ENCODE measurements around the gene SMIM33. TPM values are rescaled to one million over a fixed set of nuclear protein-coding genes. Genes with fewer than 3 reads are reported as not detected.

SMIM33 gene
- total and polyA plus RNA-seq, 10 of the 15 experiments (the other 5 are each of a cell fraction or from before 2014, with no cell fraction given) = 0.03 to 0.25 (median 0.07) TPM; not detected in 4

DNA sequence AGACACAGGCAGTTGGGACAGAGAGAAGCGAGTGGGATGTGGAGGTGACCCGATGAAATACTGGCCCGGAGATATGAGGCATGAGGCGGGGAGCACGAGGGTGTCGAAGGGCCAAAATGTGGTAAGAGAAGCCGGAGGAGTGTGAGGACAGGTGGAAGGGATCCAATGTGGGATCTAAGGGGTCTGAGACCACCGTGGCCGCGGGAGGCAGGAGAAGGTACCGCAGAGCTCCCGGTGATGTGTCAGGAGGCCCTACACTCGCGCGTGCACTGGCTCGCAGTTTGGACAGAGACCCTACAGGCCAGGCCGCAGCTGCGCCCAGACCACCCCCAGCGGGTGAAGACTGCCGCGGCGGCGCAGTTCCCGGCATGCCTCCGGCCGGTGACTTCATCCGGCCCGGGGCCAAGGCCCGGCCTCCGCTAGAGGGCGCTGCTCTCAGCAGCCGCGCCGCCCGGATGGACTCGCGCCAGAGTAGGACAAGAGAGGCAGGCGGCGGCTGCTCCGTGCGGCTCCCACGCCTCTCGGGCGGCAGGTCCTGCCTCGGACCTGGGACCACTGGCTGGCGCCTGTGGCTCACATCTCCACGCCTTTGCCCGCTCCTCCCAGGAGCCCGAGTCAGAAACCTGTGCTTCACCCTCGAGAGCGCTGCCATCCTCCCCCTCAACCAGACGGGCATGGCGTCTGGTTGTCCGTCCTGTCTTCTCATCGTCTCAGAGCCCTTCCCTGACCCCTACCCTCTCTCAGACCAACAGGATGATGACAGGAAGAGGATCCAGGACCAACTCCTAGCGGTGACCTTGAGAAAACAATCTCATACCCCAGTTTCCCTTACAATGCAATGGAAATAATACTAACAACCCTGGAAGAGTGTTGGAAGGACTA, 47.1 kb downstream of the SMIM33 start (continued):
- TF ChIP-seq CBX3 (IDR thresholded peaks at IDR 0.05; ENCODE audit: borderline replicate concordance, low read depth) = no peak
- TF ChIP-seq GABPA (IDR thresholded peaks at IDR 0.05; ENCODE audit: low read depth) = no peak
- TF ChIP-seq, protein P1, sequence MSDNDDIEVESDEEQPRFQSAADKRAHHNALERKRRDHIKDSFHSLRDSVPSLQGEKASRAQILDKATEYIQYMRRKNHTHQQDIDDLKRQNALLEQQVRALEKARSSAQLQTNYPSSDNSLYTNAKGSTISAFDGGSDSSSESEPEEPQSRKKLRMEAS (IDR thresholded peaks at IDR 0.05; ENCODE audit: low read depth, low read length) = no peak
- peak; percentile 69; the same call in 1 of the 2 replicates for TF ChIP-seq MEF2A (IDR thresholded peaks at IDR 0.05; ENCODE audit: insufficient read depth, low read depth, low read length)
- TF ChIP-seq, protein P2, sequence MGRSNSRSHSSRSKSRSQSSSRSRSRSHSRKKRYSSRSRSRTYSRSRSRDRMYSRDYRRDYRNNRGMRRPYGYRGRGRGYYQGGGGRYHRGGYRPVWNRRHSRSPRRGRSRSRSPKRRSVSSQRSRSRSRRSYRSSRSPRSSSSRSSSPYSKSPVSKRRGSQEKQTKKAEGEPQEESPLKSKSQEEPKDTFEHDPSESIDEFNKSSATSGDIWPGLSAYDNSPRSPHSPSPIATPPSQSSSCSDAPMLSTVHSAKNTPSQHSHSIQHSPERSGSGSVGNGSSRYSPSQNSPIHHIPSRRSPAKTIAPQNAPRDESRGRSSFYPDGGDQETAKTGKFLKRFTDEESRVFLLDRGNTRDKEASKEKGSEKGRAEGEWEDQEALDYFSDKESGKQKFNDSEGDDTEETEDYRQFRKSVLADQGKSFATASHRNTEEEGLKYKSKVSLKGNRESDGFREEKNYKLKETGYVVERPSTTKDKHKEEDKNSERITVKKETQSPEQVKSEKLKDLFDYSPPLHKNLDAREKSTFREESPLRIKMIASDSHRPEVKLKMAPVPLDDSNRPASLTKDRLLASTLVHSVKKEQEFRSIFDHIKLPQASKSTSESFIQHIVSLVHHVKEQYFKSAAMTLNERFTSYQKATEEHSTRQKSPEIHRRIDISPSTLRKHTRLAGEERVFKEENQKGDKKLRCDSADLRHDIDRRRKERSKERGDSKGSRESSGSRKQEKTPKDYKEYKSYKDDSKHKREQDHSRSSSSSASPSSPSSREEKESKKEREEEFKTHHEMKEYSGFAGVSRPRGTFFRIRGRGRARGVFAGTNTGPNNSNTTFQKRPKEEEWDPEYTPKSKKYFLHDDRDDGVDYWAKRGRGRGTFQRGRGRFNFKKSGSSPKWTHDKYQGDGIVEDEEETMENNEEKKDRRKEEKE (IDR thresholded peaks at IDR 0.05) = no peak
- no peak for TF ChIP-seq ZSCAN29 (IDR thresholded peaks at IDR 0.05)
- TF ChIP-seq, protein P3, sequence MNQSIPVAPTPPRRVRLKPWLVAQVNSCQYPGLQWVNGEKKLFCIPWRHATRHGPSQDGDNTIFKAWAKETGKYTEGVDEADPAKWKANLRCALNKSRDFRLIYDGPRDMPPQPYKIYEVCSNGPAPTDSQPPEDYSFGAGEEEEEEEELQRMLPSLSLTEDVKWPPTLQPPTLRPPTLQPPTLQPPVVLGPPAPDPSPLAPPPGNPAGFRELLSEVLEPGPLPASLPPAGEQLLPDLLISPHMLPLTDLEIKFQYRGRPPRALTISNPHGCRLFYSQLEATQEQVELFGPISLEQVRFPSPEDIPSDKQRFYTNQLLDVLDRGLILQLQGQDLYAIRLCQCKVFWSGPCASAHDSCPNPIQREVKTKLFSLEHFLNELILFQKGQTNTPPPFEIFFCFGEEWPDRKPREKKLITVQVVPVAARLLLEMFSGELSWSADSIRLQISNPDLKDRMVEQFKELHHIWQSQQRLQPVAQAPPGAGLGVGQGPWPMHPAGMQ (IDR thresholded peaks at IDR 0.05; ENCODE audit: borderline replicate concordance) = no peak
- TF ChIP-seq ZNF622 (IDR thresholded peaks at IDR 0.05) = no peak
- 0 out of 2 replicates have a peak, but pooled peaks have one; percentile 11 for TF ChIP-seq MYB (IDR thresholded peaks at IDR 0.05; ENCODE audit: borderline replicate concordance, low read depth, low read length)
- TF ChIP-seq ZNF274 (IDR thresholded peaks at IDR 0.05; ENCODE audit: insufficient read depth, insufficient read length) = no peak
- TF ChIP-seq POU2F2 (IDR thresholded peaks at IDR 0.05; ENCODE audit: borderline replicate concordance, low read depth, low read length) = peak; percentile 68; the same call in 1 of the 3 replicates
- TF ChIP-seq, protein P4, sequence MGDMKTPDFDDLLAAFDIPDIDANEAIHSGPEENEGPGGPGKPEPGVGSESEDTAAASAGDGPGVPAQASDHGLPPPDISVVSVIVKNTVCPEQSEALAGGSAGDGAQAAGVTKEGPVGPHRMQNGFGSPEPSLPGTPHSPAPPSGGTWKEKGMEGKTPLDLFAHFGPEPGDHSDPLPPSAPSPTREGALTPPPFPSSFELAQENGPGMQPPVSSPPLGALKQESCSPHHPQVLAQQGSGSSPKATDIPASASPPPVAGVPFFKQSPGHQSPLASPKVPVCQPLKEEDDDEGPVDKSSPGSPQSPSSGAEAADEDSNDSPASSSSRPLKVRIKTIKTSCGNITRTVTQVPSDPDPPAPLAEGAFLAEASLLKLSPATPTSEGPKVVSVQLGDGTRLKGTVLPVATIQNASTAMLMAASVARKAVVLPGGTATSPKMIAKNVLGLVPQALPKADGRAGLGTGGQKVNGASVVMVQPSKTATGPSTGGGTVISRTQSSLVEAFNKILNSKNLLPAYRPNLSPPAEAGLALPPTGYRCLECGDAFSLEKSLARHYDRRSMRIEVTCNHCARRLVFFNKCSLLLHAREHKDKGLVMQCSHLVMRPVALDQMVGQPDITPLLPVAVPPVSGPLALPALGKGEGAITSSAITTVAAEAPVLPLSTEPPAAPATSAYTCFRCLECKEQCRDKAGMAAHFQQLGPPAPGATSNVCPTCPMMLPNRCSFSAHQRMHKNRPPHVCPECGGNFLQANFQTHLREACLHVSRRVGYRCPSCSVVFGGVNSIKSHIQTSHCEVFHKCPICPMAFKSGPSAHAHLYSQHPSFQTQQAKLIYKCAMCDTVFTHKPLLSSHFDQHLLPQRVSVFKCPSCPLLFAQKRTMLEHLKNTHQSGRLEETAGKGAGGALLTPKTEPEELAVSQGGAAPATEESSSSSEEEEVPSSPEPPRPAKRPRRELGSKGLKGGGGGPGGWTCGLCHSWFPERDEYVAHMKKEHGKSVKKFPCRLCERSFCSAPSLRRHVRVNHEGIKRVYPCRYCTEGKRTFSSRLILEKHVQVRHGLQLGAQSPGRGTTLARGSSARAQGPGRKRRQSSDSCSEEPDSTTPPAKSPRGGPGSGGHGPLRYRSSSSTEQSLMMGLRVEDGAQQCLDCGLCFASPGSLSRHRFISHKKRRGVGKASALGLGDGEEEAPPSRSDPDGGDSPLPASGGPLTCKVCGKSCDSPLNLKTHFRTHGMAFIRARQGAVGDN (IDR thresholded peaks at IDR 0.05) = peak; percentile 97
- TF ChIP-seq POLR2AphosphoS5 (IDR thresholded peaks at IDR 0.05; ENCODE audit: low read length) = peak; percentile 85
- TF ChIP-seq TAF1 (IDR thresholded peaks at IDR 0.05; ENCODE audit: borderline replicate concordance, low read depth, low read length) = peak; percentile 90; the same call in 1 of the 2 replicates
- TF ChIP-seq, protein P5, sequence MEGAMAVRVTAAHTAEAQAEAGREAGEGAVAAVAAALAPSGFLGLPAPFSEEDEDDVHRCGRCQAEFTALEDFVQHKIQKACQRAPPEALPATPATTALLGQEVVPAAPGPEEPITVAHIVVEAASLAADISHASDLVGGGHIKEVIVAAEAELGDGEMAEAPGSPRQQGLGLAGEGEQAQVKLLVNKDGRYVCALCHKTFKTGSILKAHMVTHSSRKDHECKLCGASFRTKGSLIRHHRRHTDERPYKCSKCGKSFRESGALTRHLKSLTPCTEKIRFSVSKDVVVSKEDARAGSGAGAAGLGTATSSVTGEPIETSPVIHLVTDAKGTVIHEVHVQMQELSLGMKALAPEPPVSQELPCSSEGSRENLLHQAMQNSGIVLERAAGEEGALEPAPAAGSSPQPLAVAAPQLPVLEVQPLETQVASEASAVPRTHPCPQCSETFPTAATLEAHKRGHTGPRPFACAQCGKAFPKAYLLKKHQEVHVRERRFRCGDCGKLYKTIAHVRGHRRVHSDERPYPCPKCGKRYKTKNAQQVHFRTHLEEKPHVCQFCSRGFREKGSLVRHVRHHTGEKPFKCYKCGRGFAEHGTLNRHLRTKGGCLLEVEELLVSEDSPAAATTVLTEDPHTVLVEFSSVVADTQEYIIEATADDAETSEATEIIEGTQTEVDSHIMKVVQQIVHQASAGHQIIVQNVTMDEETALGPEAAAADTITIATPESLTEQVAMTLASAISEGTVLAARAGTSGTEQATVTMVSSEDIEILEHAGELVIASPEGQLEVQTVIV (IDR thresholded peaks at IDR 0.05; ENCODE audit: borderline replicate concordance, partially characterized antibody) = no peak
- TF ChIP-seq ATF7 (IDR thresholded peaks at IDR 0.05; ENCODE audit: low read depth) = peak; percentile 95

All from GM12878 (cell line).